NCI-H1105 treated with DMSO at 0.1 percent for 48 hours (cell line): Measurements from ENCODE around the gene MED26.

Source experiments
- DNase-seq: peaks from one replicate; lab custom pipeline; 2025; lab: John Stamatoyannopoulos, UW

Gene MED26

DNA sequence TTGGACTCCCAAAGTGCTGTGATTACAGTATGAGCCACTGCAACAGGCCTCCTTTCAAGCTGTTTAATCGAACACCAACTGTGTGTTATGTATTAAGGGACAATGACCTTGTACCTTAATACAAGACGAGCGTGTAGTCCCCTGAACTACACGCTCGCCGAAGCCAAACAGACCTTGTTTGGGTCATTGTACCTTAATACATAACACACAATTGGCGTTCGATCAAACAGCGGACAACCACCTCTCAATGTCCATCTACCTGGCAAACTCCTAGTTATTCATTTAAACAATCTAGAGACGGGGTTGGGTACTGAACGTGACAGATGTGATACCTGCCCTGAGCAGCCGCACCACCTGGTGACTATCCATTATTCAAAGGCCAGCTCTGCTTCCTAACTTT, 87.1 kb downstream of the MED26 start:
- DNase-seq, result no peak

DNA sequence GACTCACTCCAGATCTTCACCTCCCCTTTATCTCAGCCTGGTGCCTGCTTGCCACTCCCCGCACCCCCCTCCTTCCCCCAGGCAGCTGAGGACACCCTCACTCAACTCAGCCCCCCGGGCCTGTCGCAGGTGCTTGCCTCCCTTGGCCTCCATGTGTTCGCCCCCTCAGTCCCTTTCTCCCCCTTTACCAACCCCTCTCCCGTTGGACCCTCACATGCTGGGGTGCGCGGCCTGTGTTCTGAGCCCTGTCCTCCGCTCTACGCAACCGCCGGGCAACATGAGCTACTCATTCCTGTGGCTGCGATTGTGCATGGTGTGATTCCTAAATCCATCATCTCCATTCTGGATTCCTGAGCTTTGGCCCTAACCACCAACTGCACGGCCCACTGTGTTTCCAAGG, 90.9 kb downstream of the MED26 start:
- DNase-seq, result no peak

DNA sequence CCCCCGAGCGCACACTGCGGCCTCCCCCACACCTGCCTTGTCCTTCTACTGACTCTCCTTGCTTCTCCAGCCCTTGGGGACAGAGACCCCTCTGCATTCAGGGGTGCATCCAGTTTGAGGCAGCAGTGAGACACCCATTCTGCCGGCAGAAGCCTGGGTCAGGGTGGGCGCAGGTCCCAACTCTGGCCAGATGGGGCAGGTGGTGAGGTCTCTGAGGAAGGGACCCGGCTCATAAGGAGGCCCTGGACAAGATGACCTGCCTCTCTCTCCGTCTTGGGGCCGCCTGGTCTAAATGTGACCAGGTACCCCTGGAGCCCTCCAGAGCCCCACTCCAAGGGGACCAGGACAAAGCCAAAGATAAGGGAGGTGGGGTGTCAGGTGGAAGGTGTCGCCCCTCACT, 91.9 kb downstream of the MED26 start:
- no peak for DNase-seq

DNA sequence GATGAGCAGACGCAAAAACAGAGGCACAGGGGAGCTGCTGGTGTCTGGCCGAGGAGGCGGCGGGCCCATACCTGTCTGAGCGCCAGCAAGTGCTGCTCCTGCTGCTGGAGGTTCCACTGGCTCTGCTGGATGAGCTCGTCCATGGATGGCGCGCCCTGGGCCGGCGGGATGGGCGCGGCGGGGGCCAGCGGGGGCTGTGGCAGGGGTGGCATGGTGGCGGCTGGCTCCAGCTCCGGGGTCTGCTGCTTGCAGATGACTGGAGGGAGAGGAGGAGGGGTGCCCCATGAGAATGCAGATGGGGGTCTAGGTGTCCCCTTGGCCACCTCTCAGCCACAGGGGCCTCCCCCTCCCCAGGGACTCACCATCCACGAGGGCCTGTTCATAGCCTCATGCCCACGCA, 92.6 kb downstream of the MED26 start:
- DNase-seq, result no peak

DNA sequence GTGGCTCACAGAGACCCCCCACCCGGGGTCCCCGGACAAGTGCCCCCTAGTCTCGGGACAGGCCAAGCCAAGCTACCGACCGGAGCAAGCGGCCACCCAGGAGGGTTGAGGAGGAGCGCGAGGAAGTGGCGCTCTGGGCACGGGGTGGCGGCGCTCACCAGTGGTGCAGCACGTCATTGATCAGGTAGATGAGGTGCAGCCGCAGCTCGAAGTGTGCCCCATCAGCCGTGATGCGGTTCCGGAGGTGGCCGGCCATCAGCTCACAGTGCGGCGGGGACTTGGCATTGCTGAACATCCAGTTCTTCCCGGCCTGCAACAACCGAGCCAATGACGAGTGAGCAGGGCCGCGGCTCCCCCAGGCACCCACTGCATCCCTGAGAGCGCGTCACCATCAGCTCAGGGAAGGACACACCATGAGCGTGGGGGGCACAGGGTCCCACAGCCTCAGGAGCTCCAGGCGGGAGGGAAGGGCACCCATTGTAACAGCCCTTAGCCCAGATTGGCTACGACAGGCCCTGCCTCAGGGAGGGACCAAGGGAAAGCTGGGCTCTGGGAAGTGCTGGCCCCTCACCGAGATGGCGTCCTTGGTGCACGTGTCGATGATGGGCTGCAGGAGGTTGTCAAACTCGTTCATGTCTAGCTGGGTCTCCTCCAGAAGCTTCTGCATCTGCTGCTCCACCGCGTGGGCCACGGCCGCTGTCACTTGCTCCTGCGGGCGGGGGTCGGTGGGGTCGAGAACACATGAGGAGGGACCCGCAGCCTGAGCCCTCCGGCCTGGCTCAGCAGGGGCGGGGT, 95.4 kb downstream of the MED26 start:
- DNase-seq, result no peak

DNA sequence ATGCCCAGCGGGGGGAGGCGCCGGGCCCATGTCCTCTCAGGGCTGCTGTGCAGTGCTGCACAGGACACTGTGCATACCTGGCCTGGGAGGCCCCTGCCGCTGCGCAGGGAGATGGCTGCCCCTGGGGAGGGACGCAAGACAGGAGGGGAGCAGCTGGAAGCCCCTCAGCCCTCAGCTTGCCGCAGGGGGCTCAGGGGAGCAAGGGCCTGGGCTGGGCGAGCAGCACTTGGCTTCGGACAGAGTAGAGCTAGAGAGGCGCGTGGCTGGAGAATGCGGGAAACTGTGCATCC, 96.7 kb downstream of the MED26 start:
- no peak for DNase-seq

DNA sequence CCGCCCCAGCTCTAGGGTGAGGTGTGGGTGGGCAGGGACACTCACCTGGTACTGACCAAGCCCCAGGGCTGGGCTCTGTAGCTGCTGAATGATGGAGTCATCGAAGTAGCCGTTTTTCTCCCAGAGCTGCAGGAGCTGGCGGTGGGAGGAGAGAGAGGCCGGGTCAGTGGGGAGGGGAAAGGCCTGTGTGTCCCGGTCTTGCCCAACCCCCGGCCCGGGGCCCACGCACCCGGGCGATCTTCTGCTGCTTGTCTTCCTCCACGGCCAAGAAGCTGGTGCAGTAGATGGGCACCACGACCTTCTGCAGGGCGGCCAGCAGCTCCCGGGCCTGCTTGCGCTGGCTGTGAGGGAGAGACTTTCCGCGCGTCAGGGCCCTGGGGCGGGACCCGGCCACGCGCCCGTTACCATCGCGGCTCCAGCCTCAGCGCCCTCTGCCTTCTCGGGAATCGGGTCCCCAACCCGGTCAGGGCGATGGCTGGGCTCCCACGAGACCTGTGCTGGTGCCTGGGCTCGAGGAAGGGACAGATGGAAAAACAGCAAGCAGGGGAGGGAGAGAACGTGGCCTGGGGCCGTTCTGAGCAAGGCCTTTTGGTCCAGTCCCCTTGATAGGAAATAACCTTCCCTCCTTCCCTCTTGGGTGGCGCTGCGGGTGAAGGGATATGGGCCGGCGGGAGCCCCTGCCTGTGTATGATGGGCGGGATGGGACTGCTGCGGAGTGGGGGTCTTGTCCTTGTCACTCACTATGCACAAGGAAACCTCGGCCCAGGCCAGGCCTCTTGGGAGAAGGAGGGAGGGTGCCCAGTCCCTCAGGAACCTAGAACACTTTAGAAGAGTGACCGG, 97.2 kb downstream of the MED26 start:
- DNase-seq, result no peak

DNA sequence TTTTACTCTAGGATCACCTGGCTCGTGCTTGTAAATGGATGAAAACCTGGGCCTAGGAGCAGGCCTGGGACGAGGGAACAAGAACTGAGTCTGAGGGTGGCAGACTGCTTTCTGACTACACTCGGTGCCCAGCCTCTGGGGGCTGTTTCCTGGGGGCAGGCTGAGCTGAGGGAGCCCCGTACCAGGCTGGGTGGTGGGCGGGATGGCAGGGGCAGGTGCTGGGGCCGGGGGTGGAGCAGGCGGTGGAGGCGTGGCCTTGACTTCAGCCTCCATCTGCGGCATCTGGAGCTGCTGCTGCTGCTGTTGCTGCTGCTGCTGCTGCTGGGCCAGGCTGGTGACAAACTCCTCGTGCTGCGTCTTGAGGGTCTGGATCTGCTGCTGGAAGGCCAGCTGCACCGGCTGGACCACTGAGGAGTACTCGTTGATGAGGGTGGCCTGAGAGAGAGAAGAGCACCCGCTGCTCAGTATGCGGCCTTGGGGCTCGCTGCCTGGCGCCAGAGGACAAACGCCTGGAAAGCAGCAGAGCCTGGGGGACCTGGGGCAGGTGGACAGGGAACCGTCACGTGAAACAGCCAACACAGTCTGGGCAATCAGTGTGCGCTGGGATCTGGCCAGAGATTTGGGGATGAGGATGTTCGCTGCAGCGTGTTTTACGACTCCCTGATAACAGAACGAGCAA, 98.4 kb downstream of the MED26 start:
- no peak for DNase-seq

DNA sequence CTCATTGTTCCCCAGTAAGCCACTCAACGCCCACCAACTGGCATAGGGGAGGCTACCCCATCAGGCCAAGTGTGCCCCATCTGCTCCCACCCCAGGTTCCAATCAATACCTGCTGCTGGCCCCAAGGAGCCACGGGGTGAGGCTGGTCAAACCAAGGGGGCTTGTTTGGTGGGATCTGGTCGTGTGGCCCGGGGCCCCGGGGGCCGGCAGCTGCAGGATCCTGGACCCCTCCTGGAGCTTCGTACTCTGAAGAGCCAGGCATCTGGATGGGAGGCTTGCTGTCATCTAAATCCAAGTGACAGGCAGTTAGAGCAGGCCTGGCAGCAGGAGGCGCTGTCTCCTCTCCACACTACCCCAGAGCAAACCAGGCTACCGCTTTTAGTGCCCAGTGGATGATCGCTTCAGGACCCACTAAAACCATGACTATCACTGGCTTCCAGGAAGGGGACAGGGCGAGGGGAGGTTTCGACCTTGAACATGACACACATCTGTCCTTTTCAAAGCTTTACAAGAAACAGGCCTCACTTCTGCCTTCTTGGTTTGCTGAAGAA, 100.0 kb downstream of the MED26 start:
- no peak for DNase-seq

DNA sequence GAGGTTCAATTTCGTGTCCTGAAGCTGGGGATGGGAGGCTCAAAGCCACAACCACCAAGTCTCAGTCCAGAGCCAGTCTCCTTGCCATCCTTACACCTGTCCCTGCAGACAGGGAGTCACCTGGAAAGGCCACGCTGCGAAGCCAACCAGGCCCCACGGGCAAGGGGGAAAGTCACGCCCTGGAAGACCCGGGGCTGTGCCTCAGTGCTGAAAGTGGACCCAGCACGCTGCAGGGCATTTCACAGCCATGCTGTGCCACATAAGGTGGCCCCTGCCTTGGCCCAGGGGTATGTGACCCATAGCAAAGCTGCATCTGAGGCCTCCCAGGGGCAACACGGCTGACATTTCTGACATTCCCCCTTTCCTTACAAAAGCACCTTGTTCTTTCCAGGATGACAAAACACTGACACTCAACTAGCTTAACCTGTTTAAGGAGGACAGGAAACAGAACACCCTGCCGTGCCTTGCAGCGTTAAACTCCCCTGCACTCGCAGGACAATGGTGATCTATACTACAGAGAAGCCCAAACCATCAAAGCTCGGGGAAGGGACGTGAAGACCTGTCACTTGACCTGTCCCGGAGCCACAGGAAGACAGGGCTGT, 100.6 kb downstream of the MED26 start:
- DNase-seq, result no peak

DNA sequence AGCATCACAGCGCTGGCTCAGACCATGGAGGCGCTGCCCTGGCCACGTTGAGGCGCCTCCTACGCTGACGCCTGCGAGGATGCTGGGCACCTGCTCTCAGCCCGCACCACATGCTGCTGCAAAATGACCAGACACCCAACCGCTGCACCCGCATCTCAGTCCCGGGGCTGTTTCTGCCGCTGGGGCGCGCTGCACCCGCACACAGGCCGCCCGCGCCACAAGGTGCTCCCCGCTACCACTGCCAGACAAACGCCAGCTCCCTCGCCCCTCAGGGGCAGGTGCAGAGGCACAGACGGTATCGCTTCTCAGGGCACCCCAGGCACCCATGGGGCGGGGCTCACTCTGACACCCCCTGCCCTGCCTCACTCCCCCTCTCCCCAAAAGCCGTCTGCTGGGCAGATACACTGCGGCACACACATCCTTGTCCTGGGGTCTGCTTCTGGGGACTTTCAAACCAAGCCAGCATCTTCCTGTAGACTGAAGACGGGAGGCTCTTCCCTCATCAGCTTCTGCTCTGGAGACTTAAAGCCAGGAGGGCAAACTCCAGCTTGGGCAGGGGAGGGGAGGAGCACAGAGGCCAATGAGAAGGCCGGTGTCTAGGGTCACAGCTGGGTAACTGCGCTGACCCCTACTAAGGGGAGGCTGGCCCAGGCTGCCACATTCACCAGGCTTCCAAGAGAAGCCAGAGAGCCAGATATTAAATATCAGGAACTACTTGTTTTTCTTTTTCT, 102.1 kb downstream of the MED26 start:
- DNase-seq, result no peak

DNA sequence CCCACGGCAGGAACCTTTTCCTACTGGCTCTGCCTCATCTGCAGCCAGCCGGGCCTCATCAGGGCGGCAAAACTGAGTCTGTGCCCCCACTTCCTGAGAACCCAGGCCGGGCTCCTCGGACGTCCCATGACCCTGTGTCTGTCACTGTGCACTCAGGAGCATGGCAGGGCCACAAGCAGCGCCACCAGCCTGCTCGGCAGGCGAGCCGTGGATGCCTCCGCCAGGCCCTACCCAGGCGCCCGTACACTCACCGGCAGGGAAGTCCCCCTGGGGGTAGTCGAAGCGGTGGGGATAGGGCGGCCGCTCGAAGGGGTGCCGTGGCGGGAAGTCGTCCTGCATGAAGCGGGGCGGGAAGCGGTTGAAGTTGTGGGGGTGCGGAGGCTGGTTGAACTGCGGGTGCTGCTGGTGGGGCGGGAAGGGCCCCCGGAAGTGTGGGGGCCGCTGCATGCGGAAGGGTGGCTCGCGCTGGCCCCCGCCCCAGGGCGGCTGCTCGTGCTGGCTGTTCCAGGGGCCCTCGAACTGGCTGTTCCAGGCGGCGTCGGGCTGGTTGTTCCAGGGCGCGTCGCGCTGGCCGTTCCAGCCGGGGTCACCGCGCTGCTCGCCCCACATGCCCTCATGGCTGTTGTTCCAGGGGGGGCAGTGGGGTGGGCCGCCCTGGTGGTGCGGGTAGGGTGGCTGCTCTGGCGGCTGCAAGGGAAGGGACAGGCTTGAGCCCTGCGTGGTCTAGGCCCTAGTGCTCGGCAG, 102.8 kb downstream of the MED26 start:
- no peak for DNase-seq
